Camera-type eye (tissue), 1 donor: ENCODE data around the gene SLIRP. TPM values are rescaled to one million over a fixed set of nuclear protein-coding genes. Genes with fewer than 3 reads are reported as not detected.

Experiments
- total RNA-seq: library from RNA; depleted of rRNA; stranded (reverse); fragments of >200 nt; gene quantifications from one replicate; pipeline ENCODE4 v1.2.3, GENCODE V29; 2014

Gene SLIRP
- total RNA-seq: 70.5 TPM

DNA sequence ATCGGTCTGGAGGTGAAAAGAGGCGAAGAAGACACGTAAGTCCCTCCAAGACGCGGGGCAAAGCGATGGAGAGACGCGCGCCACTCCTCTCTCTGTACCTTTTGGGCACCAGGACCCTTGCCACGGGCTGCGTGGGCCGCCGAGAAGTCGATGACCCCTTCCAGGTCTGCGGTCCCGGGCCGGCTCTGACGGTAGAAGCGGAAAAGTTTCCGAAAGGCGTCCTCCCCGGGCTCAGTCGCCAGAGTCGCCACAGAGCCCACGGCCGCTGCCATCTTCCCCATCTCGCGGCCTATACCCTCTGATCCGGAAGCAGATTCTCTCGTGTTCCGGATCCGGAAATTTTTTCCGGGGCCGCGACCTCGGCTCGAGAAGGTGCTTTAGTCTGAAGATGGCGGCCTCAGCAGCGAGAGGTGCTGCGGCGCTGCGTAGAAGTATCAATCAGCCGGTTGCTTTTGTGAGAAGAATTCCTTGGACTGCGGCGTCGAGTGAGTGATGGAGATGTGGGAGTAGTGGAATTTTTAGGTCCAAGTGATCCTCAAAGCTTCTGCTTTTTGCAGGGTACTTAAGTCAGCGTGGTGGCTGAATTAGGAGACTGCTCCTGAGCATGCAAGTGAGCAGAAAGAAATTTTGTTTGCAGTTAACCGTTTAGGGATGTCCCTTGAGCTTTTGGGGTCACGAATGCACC, at the start of gene SLIRP, which contains the start of gene ALKBH1:
TSS of gene SLIRP (plus strand) at position 380 of the 685 bp plus-strand sequence. CDS start at position 389, 9 bp downstream.
TSS of gene ALKBH1 (minus strand) at position 300 of the 685 bp plus-strand sequence. CDS start at position 281, 19 bp downstream.

DNA sequence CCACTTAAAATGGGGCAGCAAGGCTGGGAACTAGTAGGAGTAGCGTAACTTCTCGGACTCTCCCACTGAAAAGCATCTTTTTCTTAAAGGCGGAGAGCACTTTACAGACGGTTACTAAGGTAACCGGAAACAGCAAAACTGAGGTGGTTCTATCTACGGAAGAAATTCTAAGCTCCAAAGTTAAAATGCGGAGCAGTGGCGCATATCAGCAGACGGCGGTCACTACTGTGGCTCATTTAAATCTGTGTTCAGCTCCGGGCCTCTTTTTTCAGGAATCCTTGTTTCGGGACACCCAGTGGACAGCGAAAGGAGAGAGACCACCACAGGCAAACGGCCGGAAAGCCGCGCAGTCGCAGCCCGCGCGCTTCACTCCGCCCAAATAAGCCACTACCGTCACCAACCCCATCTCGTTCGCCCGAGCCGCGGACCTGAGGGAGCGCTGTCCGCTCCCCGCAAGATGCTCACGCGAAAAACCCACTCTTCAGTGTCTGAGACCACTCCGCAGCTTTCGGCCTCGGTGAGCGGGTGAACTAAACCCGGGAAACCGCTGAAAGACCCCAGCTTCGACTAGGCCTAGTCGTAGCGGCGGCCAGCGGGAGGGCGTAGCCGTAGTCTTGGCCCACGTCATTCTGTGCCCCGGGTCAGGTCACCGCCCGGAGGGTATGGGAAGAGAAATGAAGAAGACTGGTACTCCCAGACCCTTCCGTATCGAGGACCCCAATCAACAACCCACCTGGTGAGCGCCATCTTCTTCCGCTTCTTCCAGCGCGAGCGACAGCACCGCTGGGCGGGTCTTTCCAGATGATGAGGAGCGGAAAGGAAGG, 52.7 kb downstream of the SLIRP start, which contains the start of gene SNW1:
TSS of gene SNW1 (minus strand) at position 776 of the 824 bp plus-strand sequence. CDS start at position 747, 29 bp downstream.

Other genes starting within 250 kb of the SLIRP start
- 0.88 TPM for gene ISM2, start 209.3 kb upstream of the SLIRP start, total RNA-seq
- 51.1 TPM for gene SPTLC2, start 91.5 kb upstream of the SLIRP start, total RNA-seq
- gene ALKBH1, start 80 bp upstream of the SLIRP start, total RNA-seq: 23.6 TPM
- 69.9 TPM for gene SNW1, start 53.1 kb downstream of the SLIRP start, total RNA-seq
- 10.6 TPM for gene ADCK1, start 92.0 kb downstream of the SLIRP start, total RNA-seq